HepG2 (cell line): Measurements from ENCODE around the gene AHSG. TPM values are rescaled to one million over a fixed set of nuclear protein-coding genes. Genes with fewer than 3 reads are reported as not detected.

Experiments
- AGO2 ChIP-seq: fragments of 200-400 bp; formaldehyde crosslinking; optimal IDR thresholded peaks from 2 replicates; pipeline ENCODE3; 2017; ENCODE audit warnings: mild to moderate bottlenecking, low read depth, low read length, moderate library complexity
- ARID4A ChIP-seq: sonication (generic); formaldehyde crosslinking; IDR thresholded peaks from 2 replicates; pipeline ENCODE4 v1.5.0; 2020; ENCODE audit warnings: mild to moderate bottlenecking, missing genetic modification reagents, borderline replicate concordance
- ARNT2 ChIP-seq: sonication (generic); formaldehyde crosslinking; IDR thresholded peaks from 2 replicates; pipeline ENCODE4 v1.8.0; 2022; ENCODE audit warnings: mild to moderate bottlenecking, low read depth, missing genetic modification reagents, moderate library complexity
- EP300 ChIP-seq, 3 experiments: sonication (generic) in 1 of 3; formaldehyde crosslinking in 1 of 3; IDR thresholded peaks; 2 replicates each; pipeline versions ENCODE4 v1.5.1 to v1.6.1; 2011 to 2020; ENCODE audit warnings: low read depth in 2 of 3, low read length in 2 of 3, borderline replicate concordance in 1 of 3, improper control_type of control experiment in 1 of 3, mild to moderate bottlenecking in 1 of 3, missing genetic modification reagents in 1 of 3, moderate library complexity in 1 of 3
- HINFP ChIP-seq: sonication (generic); formaldehyde crosslinking; IDR thresholded peaks from 2 replicates; pipeline ENCODE4 v1.4.0; 2020; ENCODE audit warnings: low read depth, mild to moderate bottlenecking, missing genetic modification reagents
- KDM5B ChIP-seq: sonication (generic); formaldehyde crosslinking; IDR thresholded peaks from 2 replicates; pipeline ENCODE4 v1.4.0; 2020; ENCODE audit warnings: missing genetic modification reagents, mild to moderate bottlenecking, borderline replicate concordance
- MAFK ChIP-seq, 2 experiments: IDR thresholded peaks in 1 of 2; conservative IDR thresholded peaks in 1 of 2; 2 replicates each; pipeline ENCODE4 v1.6.1; 2011; ENCODE audit warnings: improper control_type of control experiment in 2 of 2, low read length in 2 of 2
- NFYB ChIP-seq: sonication (generic); formaldehyde crosslinking; IDR thresholded peaks from 2 replicates; pipeline ENCODE4 v1.4.0; 2020; ENCODE audit warnings: missing genetic modification reagents
- PHF5A ChIP-seq: IDR thresholded peaks from one replicate; pipeline ENCODE4 v1.6.1; 2018; ENCODE audit warnings: low read depth, missing genetic modification reagents; ENCODE audit not compliant: unreplicated experiment
- RAD21 ChIP-seq: fragments of 450-650 bp; formaldehyde crosslinking; IDR thresholded peaks from 2 replicates; pipeline ENCODE4 v1.5.0; 2020; ENCODE audit warnings: mild to moderate bottlenecking
- U2AF2 ChIP-seq: fragments of 200-400 bp; formaldehyde crosslinking; IDR thresholded peaks from 2 replicates; pipeline ENCODE4 v1.6.1; 2017; ENCODE audit warnings: low read depth, mild to moderate bottlenecking, low read length
- XRCC5 ChIP-seq: fragments of 200-400 bp; formaldehyde crosslinking; optimal IDR thresholded peaks from 2 replicates; pipeline ENCODE3; 2017; ENCODE audit warnings: mild to moderate bottlenecking, low read length
- ZFAT ChIP-seq: sonication (generic); formaldehyde crosslinking; conservative IDR thresholded peaks from 2 replicates; pipeline ENCODE4 v1.8.1; 2023; ENCODE audit warnings: missing genetic modification reagents, inconsistent platforms
- ZFP36L1 ChIP-seq: sonication (generic); formaldehyde crosslinking; IDR thresholded peaks from 2 replicates; pipeline ENCODE4 v1.8.0; 2022; ENCODE audit warnings: mild to moderate bottlenecking, missing genetic modification reagents, moderate library complexity
- ZFP37 ChIP-seq: sonication (generic); formaldehyde crosslinking; IDR thresholded peaks from 2 replicates; pipeline ENCODE4 v1.4.0; 2020; ENCODE audit warnings: missing genetic modification reagents, borderline replicate concordance
- ZNF484 ChIP-seq: sonication (generic); formaldehyde crosslinking; IDR thresholded peaks from 2 replicates; pipeline ENCODE4 v1.5.1; 2020; ENCODE audit warnings: mild to moderate bottlenecking, low read depth, missing genetic modification reagents, borderline replicate concordance
- ZNF558 ChIP-seq: sonication (generic); formaldehyde crosslinking; IDR thresholded peaks from 2 replicates; pipeline ENCODE4 v1.9.0; 2022; ENCODE audit warnings: mild to moderate bottlenecking, missing genetic modification reagents, borderline replicate concordance
- ZNF724P ChIP-seq: sonication (generic); formaldehyde crosslinking; IDR thresholded peaks from 2 replicates; pipeline ENCODE4 v1.8.0; 2022; ENCODE audit warnings: missing genetic modification reagents, borderline replicate concordance
- ZSCAN21 ChIP-seq: sonication (generic); formaldehyde crosslinking; IDR thresholded peaks from 2 replicates; pipeline ENCODE4 v1.8.0; 2022; ENCODE audit warnings: mild to moderate bottlenecking, missing genetic modification reagents, moderate library complexity, borderline replicate concordance
- ZSCAN5A ChIP-seq: sonication (generic); formaldehyde crosslinking; IDR thresholded peaks from 2 replicates; pipeline ENCODE4 v1.8.0; 2022; ENCODE audit warnings: mild to moderate bottlenecking, missing genetic modification reagents, borderline replicate concordance
- polyA plus RNA-seq, 8 experiments: library from polyadenylated mRNA; depleted of rRNA in 3 of 8; stranded (reverse) in 7 of 8; unstranded in 1 of 8; fragments of >200 nt; fragmentation: Illumina TruSeq in 4 of 8; extraction: Trizol in 4 of 8; gene quantifications; 2 replicates each; pipeline versions ENCODE4 v1.2.1 to v1.2.3, GENCODE V29; 2011 to 2016; ENCODE audit warnings: low read depth in 4 of 8, missing spikeins in 1 of 8, mixed read lengths in 1 of 8; ENCODE audit not compliant: insufficient read depth in 1 of 8
- total RNA-seq, 5 experiments: library from RNA; depleted of rRNA; stranded (reverse); fragments of >200 nt; fragmentation: Illumina TruSeq; extraction: Trizol; gene quantifications; 2 replicates each; pipeline ENCODE4 v1.2.3, GENCODE V29; 2016; ENCODE audit warnings: low read depth in 1 of 5

The AHSG gene
- total and polyA plus RNA-seq, 2 of the 13 experiments (the other 11 are each of a cell fraction or from before 2014, with no cell fraction given): 2,043 to 19,152 TPM

- TF ChIP-seq ZSCAN5A (0 out of 2 replicates have a peak, but pooled peaks have one; percentile 24), AGO2 (peak; percentile 100), ZNF558 (CRISPR knock-in tag) (0 out of 2 replicates have a peak, but pooled peaks have one; percentile 52), EP300 (IDR thresholded peaks at IDR 0.05; ENCODE audit: low read depth in 2 of 2, low read length in 2 of 2) (no peak), EP300 (CRISPR knock-in tag; IDR thresholded peaks at IDR 0.05; ENCODE audit: borderline replicate concordance) (0 out of 2 replicates have a peak, but pooled peaks have one; percentile 14), MAFK (conservative IDR thresholded peaks at IDR 0.05 in 1 of 2, IDR thresholded peaks at IDR 0.05 in 1 of 2; ENCODE audit: low read length in 2 of 2) (no peak), ZSCAN21 (CRISPR knock-in tag) (peak; percentile 64; the same call in 1 of the 2 replicates), HINFP (CRISPR knock-in tag) (0 out of 2 replicates have a peak, but pooled peaks have one; percentile 32), PHF5A (CRISPR knock-in tag) (peak; percentile 51), ARID4A (CRISPR knock-in tag) (peak; percentile 62; the same call in 1 of the 2 replicates), KDM5B (CRISPR knock-in tag) (0 out of 2 replicates have a peak, but pooled peaks have one; percentile 33), ZNF484 (CRISPR knock-in tag) (no peak), NFYB (CRISPR knock-in tag) (0 out of 2 replicates have a peak, but pooled peaks have one; percentile 16), ZFP37 (peak; percentile 30; the same call in 1 of the 2 replicates), ZNF724P (CRISPR knock-in tag) (peak; percentile 54; the same call in 1 of the 2 replicates), ARNT2 (CRISPR knock-in tag) (peak; percentile 85), ZFP36L1 (CRISPR knock-in tag) (peak; percentile 84), XRCC5 (peak; percentile 38), ZFAT (no peak), U2AF2 (0 out of 2 replicates have a peak, but pooled peaks have one; percentile 30), RAD21 (CRISPR knock-in tag) (peak; percentile 89)
These were observed 4.4 kb downstream of the AHSG start (continued) for GRCh38 chr3:186617036-186617946.
